PFSK-1 (cell line): ENCODE results near the gene PARP4.

ENCODE experiments used
- POLR2AphosphoS5 ChIP-seq: IDR thresholded peaks from 2 replicates; pipeline ENCODE4 v1.6.1; 2012; ENCODE audit warnings: low read depth, mild to moderate bottlenecking, control low read depth, low read length, moderate library complexity
- REST ChIP-seq, 2 experiments: IDR thresholded peaks; 2 replicates each; pipeline versions ENCODE4 v1.6.1 to v1.8.0; 2011 to 2012; ENCODE audit warnings: low read depth in 2 of 2, low read length in 2 of 2, control low read depth in 1 of 2, inconsistent platforms in 1 of 2, mild to moderate bottlenecking in 1 of 2, moderate library complexity in 1 of 2; ENCODE audit not compliant: insufficient read depth in 1 of 2
- SIN3A ChIP-seq: IDR thresholded peaks from 2 replicates; pipeline ENCODE4 v1.6.1; 2012; ENCODE audit warnings: mild to moderate bottlenecking, low read length, moderate library complexity, borderline replicate concordance; ENCODE audit not compliant: insufficient read depth
- TAF1 ChIP-seq: IDR thresholded peaks from 2 replicates; pipeline ENCODE4 v1.6.1; 2012; ENCODE audit warnings: low read length, control low read depth, borderline replicate concordance; ENCODE audit not compliant: insufficient read depth

GRCh38 chr13:24506698-24507335 is 5.8 kb downstream of the PARP4 start:
- no peak for TF ChIP-seq TAF1
- TF ChIP-seq POLR2AphosphoS5 = no peak
- TF ChIP-seq SIN3A = no peak
- TF ChIP-seq REST (IDR thresholded peaks at IDR 0.05; ENCODE audit: insufficient read depth in 1 of 2, low read depth in 2 of 2, low read length in 2 of 2) = no peak
